ENCODE measurements around the gene TRMT61A. TPM values are rescaled to one million over a fixed set of nuclear protein-coding genes. Genes with fewer than 3 reads are reported as not detected.
A peak's percentile ranks its signal among the peaks of the same experiment; 100 is the strongest.

The TRMT61A gene
- total RNA-seq, 2 donors from 2014 or later = 13.2 to 29.7 TPM

- Mint-ChIP-seq H3K27ac (no peak overlapping the region), H3K4me1 (ENCODE audit: low read depth in 2 of 2) (no peaks in the 10 kb centered on the region), H3K4me3 (no peak overlapping the region), H3K36me3 (no peaks in the 10 kb centered on the region), H3K27me3 (peaks cover 0 to 4% of the 10 kb centered on the region in 2 donors), H3K9me3 (no peaks in the 10 kb centered on the region)
- no peak for DNase-seq (ENCODE audit: low spot score)
- no peak for ATAC-seq
Observed at GRCh38 chr14:103539056-103539825, 10.2 kb downstream of the TRMT61A start.

- peaks cover 0 to 4% of the 10 kb centered on the region in 2 donors for H3K27me3 Mint-ChIP-seq
- DNase-seq (ENCODE audit: low spot score) = no peak
- H3K27ac Mint-ChIP-seq = no peak overlapping the region
- H3K4me1 Mint-ChIP-seq (ENCODE audit: low read depth in 2 of 2) = no peaks in the 10 kb centered on the region
- no peaks in the 10 kb centered on the region for H3K36me3 Mint-ChIP-seq
- no peak for ATAC-seq
- no peak overlapping the region for H3K4me3 Mint-ChIP-seq
- no peaks in the 10 kb centered on the region for H3K9me3 Mint-ChIP-seq
Observed at GRCh38 chr14:103540821-103541708, 12.1 kb downstream of the TRMT61A start.

GRCh38 chr14:103541709-103542604 is 13.0 kb downstream of the TRMT61A start:
- Mint-ChIP-seq H3K4me1 (ENCODE audit: low read depth in 2 of 2) (no peaks in the 10 kb centered on the region), H3K9me3 (no peaks in the 10 kb centered on the region), H3K4me3 (no peak overlapping the region), H3K27ac (no peak overlapping the region), H3K36me3 (no peaks in the 10 kb centered on the region), H3K27me3 (peaks cover 0 to 4% of the 10 kb centered on the region in 2 donors)
- DNase-seq (ENCODE audit: low spot score) = no peak
- ATAC-seq = no peak

GRCh38 chr14:103542605-103543088 is 13.7 kb downstream of the TRMT61A start:
- H3K4me3 Mint-ChIP-seq = no peak overlapping the region
- no peak for DNase-seq (ENCODE audit: low spot score)
- H3K27me3 Mint-ChIP-seq = peaks cover 0 to 4% of the 10 kb centered on the region in 2 donors
- H3K36me3 Mint-ChIP-seq = no peaks in the 10 kb centered on the region
- ATAC-seq = no peak
- no peaks in the 10 kb centered on the region for H3K4me1 Mint-ChIP-seq (ENCODE audit: low read depth in 2 of 2)
- no peak overlapping the region for H3K27ac Mint-ChIP-seq
- no peaks in the 10 kb centered on the region for H3K9me3 Mint-ChIP-seq

GRCh38 chr14:103543140-103543539 is 14.1 kb downstream of the TRMT61A start:
- H3K27ac Mint-ChIP-seq = no peak overlapping the region
- H3K4me1 Mint-ChIP-seq (ENCODE audit: low read depth in 2 of 2) = no peaks in the 10 kb centered on the region
- no peaks in the 10 kb centered on the region for H3K9me3 Mint-ChIP-seq
- H3K27me3 Mint-ChIP-seq = peaks cover 0 to 4% of the 10 kb centered on the region in 2 donors
- no peaks in the 10 kb centered on the region for H3K36me3 Mint-ChIP-seq
- no peak for DNase-seq (ENCODE audit: low spot score)
- H3K4me3 Mint-ChIP-seq = no peak overlapping the region
- no peak for ATAC-seq

GRCh38 chr14:103543721-103544387 is 14.9 kb downstream of the TRMT61A start:
- H3K4me1 Mint-ChIP-seq (ENCODE audit: low read depth in 2 of 2) = no peaks in the 10 kb centered on the region
- no peak overlapping the region for H3K4me3 Mint-ChIP-seq
- peaks cover 0 to 4% of the 10 kb centered on the region in 2 donors for H3K27me3 Mint-ChIP-seq
- no peak overlapping the region for H3K27ac Mint-ChIP-seq
- H3K9me3 Mint-ChIP-seq = no peaks in the 10 kb centered on the region
- H3K36me3 Mint-ChIP-seq = no peaks in the 10 kb centered on the region
- DNase-seq (ENCODE audit: low spot score) (no peak), ATAC-seq (no peak)

GRCh38 chr14:103544388-103545218 is 15.6 kb downstream of the TRMT61A start:
- peaks cover 0 to 2% of the 10 kb centered on the region in 2 donors for H3K27me3 Mint-ChIP-seq
- H3K27ac Mint-ChIP-seq = no peak overlapping the region
- H3K4me1 Mint-ChIP-seq (ENCODE audit: low read depth in 2 of 2) = no peaks in the 10 kb centered on the region
- H3K9me3 Mint-ChIP-seq = no peaks in the 10 kb centered on the region
- DNase-seq (ENCODE audit: low spot score) (no peak), ATAC-seq (no peak)
- no peaks in the 10 kb centered on the region for H3K36me3 Mint-ChIP-seq
- no peak overlapping the region for H3K4me3 Mint-ChIP-seq

GRCh38 chr14:103545219-103545914 is 16.4 kb downstream of the TRMT61A start:
- H3K27ac Mint-ChIP-seq = no peak overlapping the region
- no peaks in the 10 kb centered on the region for H3K36me3 Mint-ChIP-seq
- H3K27me3 Mint-ChIP-seq = peaks cover 0 to 1% of the 10 kb centered on the region in 2 donors
- no peak for ATAC-seq
- no peak for DNase-seq (ENCODE audit: low spot score)
- H3K4me1 Mint-ChIP-seq (ENCODE audit: low read depth in 2 of 2) = no peaks in the 10 kb centered on the region
- H3K9me3 Mint-ChIP-seq = no peaks in the 10 kb centered on the region
- H3K4me3 Mint-ChIP-seq = no peak overlapping the region

GRCh38 chr14:103545915-103546651 is 17.1 kb downstream of the TRMT61A start:
- H3K27me3 Mint-ChIP-seq = no peaks in the 10 kb centered on the region
- no peaks in the 10 kb centered on the region for H3K9me3 Mint-ChIP-seq
- H3K4me1 Mint-ChIP-seq (ENCODE audit: low read depth in 2 of 2) = no peaks in the 10 kb centered on the region
- ATAC-seq = no peak
- no peak overlapping the region for H3K27ac Mint-ChIP-seq
- no peak for DNase-seq (ENCODE audit: low spot score)
- H3K4me3 Mint-ChIP-seq = no peak overlapping the region
- H3K36me3 Mint-ChIP-seq = no peaks in the 10 kb centered on the region

GRCh38 chr14:103546652-103547454 is 17.9 kb downstream of the TRMT61A start:
- Mint-ChIP-seq H3K27me3 (no peaks in the 10 kb centered on the region), H3K36me3 (no peaks in the 10 kb centered on the region), H3K4me1 (ENCODE audit: low read depth in 2 of 2) (peaks cover 0 to 5% of the 10 kb centered on the region in 2 donors), H3K4me3 (no peak overlapping the region), H3K27ac (no peak overlapping the region), H3K9me3 (no peaks in the 10 kb centered on the region)
- ATAC-seq (peak; percentile 58 to 64), DNase-seq (ENCODE audit: low spot score) (peak; percentile 78)

- Mint-ChIP-seq H3K9me3 (no peaks in the 10 kb centered on the region), H3K4me1 (ENCODE audit: low read depth in 2 of 2) (peaks cover 0 to 8% of the 10 kb centered on the region in 2 donors), H3K27me3 (no peaks in the 10 kb centered on the region), H3K27ac (no peak overlapping the region), H3K4me3 (no peak overlapping the region), H3K36me3 (no peaks in the 10 kb centered on the region)
- DNase-seq (ENCODE audit: low spot score) = no peak
- no peak for ATAC-seq
Observed at GRCh38 chr14:103547455-103547940, 18.5 kb downstream of the TRMT61A start.
